Neural cell (in vitro differentiated cells): ENCODE measurements around the gene SH3BP4. TPM values are rescaled to one million over a fixed set of nuclear protein-coding genes. Genes with fewer than 3 reads are reported as not detected.

Experiments
- H2AFZ ChIP-seq: fragments of 200-600, 300-800 bp; sonication (generic), shearing (Covaris generic); 2 replicates; pipeline ENCODE4 v1.6.0; 2014; ENCODE audit warnings: low read depth, mild to moderate bottlenecking, antibody characterized with exemption, low read length, moderate library complexity
- H3F3A ChIP-seq: fragments of 200-600 bp; shearing (Covaris generic); 2 replicates; pipeline ENCODE4 v1.6.1; 2016; ENCODE audit warnings: mild to moderate bottlenecking, moderate library complexity, mixed read lengths, antibody characterized with exemption, low read length; ENCODE audit not compliant: insufficient read depth, poor library complexity, severe bottlenecking
- H3K27ac ChIP-seq: fragments of 200-600, 300-800 bp; sonication (generic), shearing (Covaris generic); 2 replicates; pipeline ENCODE4 v1.5.1; 2014; ENCODE audit warnings: mild to moderate bottlenecking, low read length, moderate library complexity
- H3K27me3 ChIP-seq: fragments of 300-800, 200-600 bp; sonication (generic), shearing (Covaris generic); 2 replicates; pipeline ENCODE4 v1.6.0; 2014; ENCODE audit warnings: mild to moderate bottlenecking, low read depth, low read length, moderate library complexity; ENCODE audit not compliant: insufficient read depth
- H3K36me3 ChIP-seq: fragments of 300-800, 200-600 bp; sonication (generic), shearing (Covaris generic); 2 replicates; pipeline ENCODE4 v1.5.1; 2014; ENCODE audit warnings: mild to moderate bottlenecking, antibody characterized with exemption, low read length, moderate library complexity; ENCODE audit not compliant: insufficient read depth
- H3K4me2 ChIP-seq: fragments of 300-800, 200-600 bp; sonication (generic), shearing (Covaris generic); 2 replicates; pipeline ENCODE4 v1.6.0; 2014; ENCODE audit warnings: mild to moderate bottlenecking, low read length
- H3K4me3 ChIP-seq: fragments of 300-800, 200-600 bp; sonication (generic), shearing (Covaris generic); 2 replicates; pipeline ENCODE4 v1.5.1; 2014; ENCODE audit warnings: mild to moderate bottlenecking, low read length, moderate library complexity
- H3K79me2 ChIP-seq: fragments of 200-600 bp; shearing (Covaris generic); replicated peaks from 2 replicates; pipeline ENCODE4 v1.6.0; 2014; ENCODE audit warnings: mild to moderate bottlenecking, low read length, moderate library complexity; ENCODE audit not compliant: insufficient read depth
- H3K9ac ChIP-seq: fragments of 300-800, 200-600 bp; sonication (generic), shearing (Covaris generic); 2 replicates; pipeline ENCODE4 v1.6.1; 2016; ENCODE audit warnings: mild to moderate bottlenecking, low read length, mixed read lengths
- H3K9me2 ChIP-seq: fragments of 200-600 bp; shearing (Covaris generic); 2 replicates; pipeline ENCODE4 v1.6.1; 2016; ENCODE audit warnings: mild to moderate bottlenecking, low read length, mixed read lengths; ENCODE audit not compliant: insufficient read depth
- H3K9me3 ChIP-seq: fragments of 200-600, 300-800 bp; sonication (generic), shearing (Covaris generic); 2 replicates; pipeline ENCODE4 v1.6.1; 2016; ENCODE audit warnings: mild to moderate bottlenecking, mixed run types, low read length, moderate library complexity, mixed read lengths
- H4K20me1 ChIP-seq: fragments of 200-600 bp; shearing (Covaris generic); 2 replicates; pipeline ENCODE4 v1.6.1; 2016; ENCODE audit warnings: mild to moderate bottlenecking, mixed run types; ENCODE audit not compliant: insufficient read depth
- EP300 ChIP-seq: fragments of 450-650 bp; conservative IDR thresholded peaks from 2 replicates; pipeline ENCODE4 v1.6.1; 2014; ENCODE audit warnings: antibody characterized with exemption, mild to moderate bottlenecking, moderate library complexity; ENCODE audit not compliant: poor library complexity, severe bottlenecking
- EZH2 ChIP-seq: fragments of 200-600, 300-800 bp; shearing (Covaris generic), sonication (generic); IDR thresholded peaks from 2 replicates; pipeline ENCODE4 v1.6.1; 2014; ENCODE audit warnings: antibody characterized with exemption, low read length, borderline replicate concordance, mild to moderate bottlenecking; ENCODE audit not compliant: insufficient read depth, poor library complexity, severe bottlenecking
- MXI1 ChIP-seq: fragments of 450-650 bp; conservative IDR thresholded peaks from 2 replicates; pipeline ENCODE4 v1.6.1; 2014; ENCODE audit warnings: antibody characterized with exemption, mild to moderate bottlenecking; ENCODE audit not compliant: poor library complexity, severe bottlenecking
- POLR2AphosphoS5 ChIP-seq: IDR thresholded peaks from 2 replicates; pipeline ENCODE4 v1.6.1; 2012
- RAD21 ChIP-seq: fragments of 450-650 bp; conservative IDR thresholded peaks from 2 replicates; pipeline ENCODE4 v1.6.1; 2014; ENCODE audit warnings: antibody characterized with exemption, mild to moderate bottlenecking, moderate library complexity
- SMC3 ChIP-seq: fragments of 450-650 bp; conservative IDR thresholded peaks from 2 replicates; pipeline ENCODE4 v1.6.1; 2014; ENCODE audit warnings: antibody characterized with exemption, mild to moderate bottlenecking, moderate library complexity; ENCODE audit not compliant: poor library complexity
- TAF1 ChIP-seq: IDR thresholded peaks from 2 replicates; pipeline ENCODE4 v1.6.1; 2012; ENCODE audit warnings: low read depth
- polyA plus RNA-seq: library from polyadenylated mRNA; depleted of rRNA; stranded (reverse); fragments of >200 nt; gene quantifications from 2 replicates; pipeline ENCODE4 v1.2.3, GENCODE V29; 2014
- TF ChIP-seq, protein P1 (sequence below): IDR thresholded peaks from 2 replicates; pipeline ENCODE4 v1.6.1; 2012; ENCODE audit warnings: borderline replicate concordance
- TF ChIP-seq, protein P2 (sequence below): fragments of 450-650 bp; IDR thresholded peaks from 2 replicates; pipeline ENCODE4 v1.5.1; 2014; ENCODE audit warnings: antibody characterized with exemption, mild to moderate bottlenecking, moderate library complexity; ENCODE audit not compliant: poor library complexity, severe bottlenecking

SH3BP4 gene
- polyA plus RNA-seq, 1 donor from 2014 or later, result 3.3 TPM

DNA sequence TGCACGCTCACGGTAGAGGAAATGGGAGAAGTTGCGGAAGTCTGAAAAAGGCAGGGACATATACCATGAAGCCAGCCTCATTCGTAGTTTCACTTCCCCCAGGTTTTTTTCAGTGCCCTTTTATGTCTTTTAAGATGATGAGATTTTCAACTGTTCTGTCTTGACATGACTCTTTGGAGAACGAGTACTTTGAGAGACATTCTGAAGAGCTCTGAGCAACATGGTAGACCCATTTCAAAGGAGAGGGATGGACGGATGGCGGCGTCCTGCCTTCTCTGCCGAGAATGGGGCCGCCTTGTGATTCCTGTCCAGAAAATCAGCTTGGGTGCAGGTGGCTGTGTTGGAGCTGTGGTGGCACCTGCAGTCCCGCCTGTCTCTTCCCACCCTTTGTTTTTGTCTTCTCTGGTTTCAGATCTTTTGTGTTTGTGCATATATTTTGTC, 41.7 kb downstream of the SH3BP4 start:
- Histone ChIP-seq H3F3A (no peaks in the 10 kb centered on the region), H3K79me2 (peaks cover 44% of the 10 kb centered on the region), H3K9ac (no peak overlapping the region), H3K4me2 (no peak overlapping the region), H3K36me3 (no peaks in the 10 kb centered on the region), H2AFZ (no peak overlapping the region), H4K20me1 (no peaks in the 10 kb centered on the region), H3K27me3 (no peaks in the 10 kb centered on the region), H3K4me3 (no peak overlapping the region), H3K9me3 (no peaks in the 10 kb centered on the region), H3K9me2 (no peaks in the 10 kb centered on the region), H3K27ac (no peak overlapping the region)
- TF ChIP-seq SMC3 (no peak), TAF1 (no peak), MXI1 (no peak), EZH2 (no peak), RAD21 (no peak), EP300 (no peak), POLR2AphosphoS5 (no peak)
- TF ChIP-seq, protein P1, sequence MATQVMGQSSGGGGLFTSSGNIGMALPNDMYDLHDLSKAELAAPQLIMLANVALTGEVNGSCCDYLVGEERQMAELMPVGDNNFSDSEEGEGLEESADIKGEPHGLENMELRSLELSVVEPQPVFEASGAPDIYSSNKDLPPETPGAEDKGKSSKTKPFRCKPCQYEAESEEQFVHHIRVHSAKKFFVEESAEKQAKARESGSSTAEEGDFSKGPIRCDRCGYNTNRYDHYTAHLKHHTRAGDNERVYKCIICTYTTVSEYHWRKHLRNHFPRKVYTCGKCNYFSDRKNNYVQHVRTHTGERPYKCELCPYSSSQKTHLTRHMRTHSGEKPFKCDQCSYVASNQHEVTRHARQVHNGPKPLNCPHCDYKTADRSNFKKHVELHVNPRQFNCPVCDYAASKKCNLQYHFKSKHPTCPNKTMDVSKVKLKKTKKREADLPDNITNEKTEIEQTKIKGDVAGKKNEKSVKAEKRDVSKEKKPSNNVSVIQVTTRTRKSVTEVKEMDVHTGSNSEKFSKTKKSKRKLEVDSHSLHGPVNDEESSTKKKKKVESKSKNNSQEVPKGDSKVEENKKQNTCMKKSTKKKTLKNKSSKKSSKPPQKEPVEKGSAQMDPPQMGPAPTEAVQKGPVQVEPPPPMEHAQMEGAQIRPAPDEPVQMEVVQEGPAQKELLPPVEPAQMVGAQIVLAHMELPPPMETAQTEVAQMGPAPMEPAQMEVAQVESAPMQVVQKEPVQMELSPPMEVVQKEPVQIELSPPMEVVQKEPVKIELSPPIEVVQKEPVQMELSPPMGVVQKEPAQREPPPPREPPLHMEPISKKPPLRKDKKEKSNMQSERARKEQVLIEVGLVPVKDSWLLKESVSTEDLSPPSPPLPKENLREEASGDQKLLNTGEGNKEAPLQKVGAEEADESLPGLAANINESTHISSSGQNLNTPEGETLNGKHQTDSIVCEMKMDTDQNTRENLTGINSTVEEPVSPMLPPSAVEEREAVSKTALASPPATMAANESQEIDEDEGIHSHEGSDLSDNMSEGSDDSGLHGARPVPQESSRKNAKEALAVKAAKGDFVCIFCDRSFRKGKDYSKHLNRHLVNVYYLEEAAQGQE, result no peak
- TF ChIP-seq, protein P2, sequence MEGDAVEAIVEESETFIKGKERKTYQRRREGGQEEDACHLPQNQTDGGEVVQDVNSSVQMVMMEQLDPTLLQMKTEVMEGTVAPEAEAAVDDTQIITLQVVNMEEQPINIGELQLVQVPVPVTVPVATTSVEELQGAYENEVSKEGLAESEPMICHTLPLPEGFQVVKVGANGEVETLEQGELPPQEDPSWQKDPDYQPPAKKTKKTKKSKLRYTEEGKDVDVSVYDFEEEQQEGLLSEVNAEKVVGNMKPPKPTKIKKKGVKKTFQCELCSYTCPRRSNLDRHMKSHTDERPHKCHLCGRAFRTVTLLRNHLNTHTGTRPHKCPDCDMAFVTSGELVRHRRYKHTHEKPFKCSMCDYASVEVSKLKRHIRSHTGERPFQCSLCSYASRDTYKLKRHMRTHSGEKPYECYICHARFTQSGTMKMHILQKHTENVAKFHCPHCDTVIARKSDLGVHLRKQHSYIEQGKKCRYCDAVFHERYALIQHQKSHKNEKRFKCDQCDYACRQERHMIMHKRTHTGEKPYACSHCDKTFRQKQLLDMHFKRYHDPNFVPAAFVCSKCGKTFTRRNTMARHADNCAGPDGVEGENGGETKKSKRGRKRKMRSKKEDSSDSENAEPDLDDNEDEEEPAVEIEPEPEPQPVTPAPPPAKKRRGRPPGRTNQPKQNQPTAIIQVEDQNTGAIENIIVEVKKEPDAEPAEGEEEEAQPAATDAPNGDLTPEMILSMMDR, result no peak

DNA sequence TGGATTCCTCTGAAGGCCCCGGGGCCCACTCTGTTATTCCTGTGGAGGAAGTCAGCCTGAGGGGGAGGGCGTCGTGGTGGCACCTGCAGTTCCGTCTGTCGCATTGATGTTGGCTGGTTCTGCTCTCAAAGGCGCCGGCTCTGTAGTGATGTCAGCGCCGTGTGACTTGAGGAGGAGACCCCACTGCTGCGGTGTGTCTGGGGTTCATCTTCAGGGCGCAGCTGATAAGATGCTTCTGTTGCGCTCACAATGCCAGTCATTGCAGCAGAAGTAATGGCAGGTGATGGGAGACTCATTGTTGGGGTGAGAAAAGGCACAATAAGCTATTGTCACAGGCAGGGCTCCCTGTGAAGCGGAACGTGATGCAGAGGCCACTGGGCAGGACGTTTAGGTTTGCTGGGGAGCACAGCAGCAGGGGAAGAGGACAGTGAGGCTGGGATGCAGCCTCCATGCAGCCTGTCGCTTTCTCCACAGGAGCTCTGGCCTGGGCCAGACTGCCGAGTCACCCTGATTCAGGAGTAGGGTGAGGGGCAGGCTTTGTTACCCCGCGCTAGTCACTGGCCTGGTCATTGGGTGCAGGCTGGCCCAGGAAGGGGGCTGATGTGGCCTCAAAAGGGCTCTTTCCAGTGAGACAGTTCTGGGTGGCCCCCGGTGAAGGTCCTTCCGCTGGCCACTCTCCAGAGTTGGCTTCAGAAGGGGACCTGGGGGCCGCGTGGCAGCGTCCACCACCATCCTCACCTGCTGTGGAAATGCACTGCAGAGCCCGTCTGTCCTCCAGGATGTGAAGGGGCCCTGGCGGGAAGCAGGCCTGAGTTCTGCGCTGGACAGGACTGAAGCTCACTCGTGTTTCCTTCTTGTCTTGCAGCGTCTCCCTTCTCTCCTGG, 42.9 kb downstream of the SH3BP4 start:
- no peaks in the 10 kb centered on the region for H3F3A ChIP-seq
- H3K27me3 ChIP-seq, result no peaks in the 10 kb centered on the region
- no peaks in the 10 kb centered on the region for H4K20me1 ChIP-seq
- H3K79me2 ChIP-seq, result peaks cover 39% of the 10 kb centered on the region
- no peak overlapping the region for H3K27ac ChIP-seq
- no peak overlapping the region for H3K4me3 ChIP-seq
- no peak for TF ChIP-seq RAD21
- no peak for TF ChIP-seq EZH2
- TF ChIP-seq, protein P2, result no peak
- TF ChIP-seq EP300, result no peak
- TF ChIP-seq, protein P1, result no peak
- TF ChIP-seq MXI1, result no peak
- TF ChIP-seq TAF1, result no peak
- no peak for TF ChIP-seq POLR2AphosphoS5
- no peak for TF ChIP-seq SMC3
- no peak overlapping the region for H3K9ac ChIP-seq
- no peak overlapping the region for H2AFZ ChIP-seq
- no peaks in the 10 kb centered on the region for H3K36me3 ChIP-seq
- no peak overlapping the region for H3K4me2 ChIP-seq
- no peaks in the 10 kb centered on the region for H3K9me2 ChIP-seq
- H3K9me3 ChIP-seq, result no peaks in the 10 kb centered on the region
